NCI-H510A treated with DMSO at 0.1 percent for 48 hours (cell line): ENCODE measurements around the gene SLCO2A1.

Source experiments
- DNase-seq: peaks from one replicate; lab custom pipeline; 2025; lab: John Stamatoyannopoulos, UW

Gene SLCO2A1

DNA sequence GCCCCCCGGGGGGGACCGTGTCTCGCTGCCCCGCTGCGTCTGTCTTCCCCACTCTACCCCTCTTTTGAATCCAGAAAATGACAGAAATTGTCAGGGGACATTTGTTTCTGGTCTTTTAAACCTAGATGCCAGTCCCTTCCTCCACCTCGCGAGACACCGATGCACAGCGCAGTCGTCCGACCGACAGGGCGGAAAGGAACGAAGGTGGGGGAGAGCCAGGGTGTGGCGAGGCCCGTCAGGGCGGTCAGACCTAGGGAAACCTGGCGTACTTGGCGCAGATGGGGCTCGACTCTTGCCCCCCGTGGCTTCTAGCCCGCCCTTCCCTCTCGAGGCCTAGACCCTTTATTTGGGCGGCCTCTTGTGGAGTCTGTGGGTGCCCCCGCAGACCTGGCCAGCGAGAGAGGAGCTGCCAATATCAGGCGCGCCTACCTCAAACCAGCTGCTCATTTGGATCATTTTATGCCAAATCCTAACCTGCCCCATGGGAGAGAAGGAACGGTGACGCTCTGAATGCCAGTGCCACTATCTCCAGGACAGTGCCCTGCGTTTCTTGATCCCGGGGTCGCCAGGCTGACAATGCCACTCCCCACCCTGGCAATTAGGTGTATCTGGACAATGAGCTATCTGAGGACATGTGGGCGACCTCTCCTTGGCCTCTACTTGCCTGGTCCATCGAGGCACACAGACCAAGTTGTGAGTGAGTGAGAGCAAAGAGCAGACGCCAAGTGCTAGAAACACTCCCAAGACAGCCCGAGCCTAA, 133.5 kb downstream of the SLCO2A1 start:
- no peak for DNase-seq

GRCh38 chr3:133895208-133896001, 134.3 kb downstream of the SLCO2A1 start, which contains the start of gene RAB6B:
RAB6B (minus strand) TSS chr3:133895882; CDS start chr3:133895466, 416 bp downstream.
- DNase-seq, result no peak

DNA sequence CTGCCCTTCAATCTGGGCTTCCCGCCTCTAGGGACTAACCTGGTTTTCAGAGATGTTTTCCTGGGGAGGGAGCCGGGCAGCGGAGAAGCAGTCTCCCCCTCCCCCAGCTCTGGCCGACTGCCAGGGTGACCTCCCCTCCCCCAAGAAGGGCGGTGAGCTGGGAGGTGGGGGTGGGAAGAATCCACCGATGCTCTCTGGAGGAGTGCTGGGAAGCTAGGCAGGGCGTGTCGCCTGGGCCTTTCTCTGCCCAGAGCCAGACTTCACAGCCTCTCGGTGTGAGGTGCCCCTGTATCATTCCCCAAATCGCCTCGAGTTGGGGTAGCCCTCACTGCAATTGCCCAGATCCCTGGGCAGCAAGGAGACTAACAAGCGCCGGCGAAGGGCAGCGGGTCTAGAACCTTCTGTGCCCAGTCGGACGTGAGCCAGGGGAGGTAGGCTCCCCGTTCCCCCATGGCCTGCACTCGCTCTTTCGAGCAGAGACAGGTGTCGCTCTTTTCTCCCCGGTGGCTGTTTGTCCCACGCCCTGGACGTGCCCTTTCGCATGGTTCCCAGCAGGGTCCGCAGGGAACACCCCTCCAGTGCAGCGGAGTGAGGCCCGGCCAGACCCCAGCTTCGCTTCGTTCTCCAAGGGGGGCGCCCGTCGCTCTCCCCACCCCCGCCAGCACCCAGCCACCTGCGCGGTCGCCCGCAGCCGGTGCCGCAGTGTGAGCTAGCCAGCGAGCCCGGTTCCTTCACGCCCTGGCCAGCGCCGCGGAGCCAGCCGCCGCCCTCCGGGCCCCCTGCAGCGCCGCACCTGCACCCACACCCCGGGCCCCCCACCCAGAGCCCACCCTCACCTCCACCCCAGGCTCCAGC, 135.1 kb downstream of the SLCO2A1 start:
- no peak for DNase-seq

GRCh38 chr3:133893683-133894352, 135.9 kb downstream of the SLCO2A1 start:
- no peak for DNase-seq

DNA sequence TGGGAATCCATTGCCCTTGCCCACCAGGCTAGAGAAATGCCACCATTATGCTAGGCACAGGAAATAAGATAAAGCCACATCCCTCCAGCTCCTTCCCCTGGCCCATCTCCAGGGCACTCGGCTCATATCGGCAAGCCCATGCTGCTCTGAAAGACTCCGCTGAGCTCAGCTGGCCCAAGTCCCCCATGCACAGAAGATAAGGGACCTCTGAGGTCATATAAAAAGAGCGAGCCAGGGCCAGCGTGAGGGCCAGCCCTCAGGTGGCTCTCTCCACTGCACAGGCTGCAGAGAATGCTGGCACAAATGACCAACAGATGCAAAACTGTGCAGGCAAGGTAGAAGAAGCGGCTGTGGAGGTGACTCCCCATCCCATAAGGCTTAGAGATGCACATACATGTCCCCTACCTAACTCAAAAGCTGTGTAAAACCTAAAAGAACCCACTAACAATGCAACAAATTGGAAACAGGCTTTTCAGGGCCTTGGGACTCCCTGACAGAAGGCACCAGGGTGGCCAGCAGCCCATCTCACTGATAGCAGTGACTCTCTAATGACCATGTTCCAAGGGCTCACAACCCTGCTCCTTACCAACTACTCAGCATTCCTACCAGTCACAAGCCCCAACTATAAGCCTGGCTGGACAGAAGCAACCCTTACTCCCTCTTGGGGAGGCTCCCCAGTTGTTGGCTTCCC, 137.0 kb downstream of the SLCO2A1 start:
- DNase-seq, result no peak

GRCh38 chr3:133891662-133892378, 137.9 kb downstream of the SLCO2A1 start:
- no peak for DNase-seq

DNA sequence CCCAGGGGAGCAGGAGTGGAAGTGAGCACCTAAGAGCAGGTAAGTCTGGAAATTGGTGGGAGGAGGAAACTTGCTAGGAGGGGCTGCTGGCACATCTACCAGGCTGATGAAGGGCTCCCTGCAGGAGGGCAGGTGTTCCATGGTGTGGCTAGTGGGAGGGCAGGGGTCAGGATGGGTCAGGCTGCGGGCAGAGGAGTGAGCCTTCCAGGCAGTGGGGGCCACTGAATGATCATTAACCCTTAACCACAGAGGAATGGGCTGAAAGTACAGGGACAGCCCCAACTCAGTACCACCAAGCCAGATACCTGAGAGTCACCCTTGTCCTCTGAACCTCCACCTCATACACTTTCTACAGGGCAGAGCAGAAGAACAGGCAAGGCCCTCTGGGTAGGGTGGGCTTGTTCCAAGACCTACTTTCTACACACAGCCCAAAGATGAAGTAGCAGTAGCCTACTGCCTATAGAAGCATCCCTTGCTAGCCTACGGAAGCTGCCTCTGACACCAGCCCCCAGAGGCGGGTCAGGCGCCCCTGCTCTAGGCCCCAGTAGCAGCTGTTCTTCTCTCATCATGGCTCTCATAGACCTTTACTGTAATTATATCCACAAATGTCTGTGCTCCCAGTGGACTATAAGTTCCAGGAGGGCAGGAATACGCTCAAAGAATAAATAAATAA, 138.6 kb downstream of the SLCO2A1 start:
- DNase-seq, result no peak

DNA sequence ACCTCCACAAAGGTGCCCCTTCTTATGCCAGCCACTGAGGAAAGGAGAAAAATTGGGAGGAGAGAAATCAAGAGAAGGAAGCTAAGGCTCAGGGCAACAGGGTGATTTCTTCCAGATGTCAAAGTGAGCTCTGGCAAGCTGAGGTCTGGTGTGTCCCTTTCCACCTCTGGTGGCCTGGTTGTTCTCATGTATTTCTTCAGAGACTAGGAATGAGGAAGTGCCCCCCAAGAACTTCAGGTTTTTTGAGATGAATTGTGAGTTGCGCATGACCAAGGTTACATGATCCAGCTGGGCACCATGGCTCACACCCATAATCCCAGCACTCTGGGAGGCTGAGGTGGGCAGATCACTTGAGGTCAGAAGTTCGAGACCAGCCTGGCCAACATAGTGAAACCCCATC, 139.7 kb downstream of the SLCO2A1 start:
- DNase-seq, result no peak

- DNase-seq, result no peak
These were observed 140.9 kb downstream of the SLCO2A1 start for GRCh38 chr3:133888726-133889340.

GRCh38 chr3:133887803-133888703, 141.7 kb downstream of the SLCO2A1 start:
- no peak for DNase-seq

DNA sequence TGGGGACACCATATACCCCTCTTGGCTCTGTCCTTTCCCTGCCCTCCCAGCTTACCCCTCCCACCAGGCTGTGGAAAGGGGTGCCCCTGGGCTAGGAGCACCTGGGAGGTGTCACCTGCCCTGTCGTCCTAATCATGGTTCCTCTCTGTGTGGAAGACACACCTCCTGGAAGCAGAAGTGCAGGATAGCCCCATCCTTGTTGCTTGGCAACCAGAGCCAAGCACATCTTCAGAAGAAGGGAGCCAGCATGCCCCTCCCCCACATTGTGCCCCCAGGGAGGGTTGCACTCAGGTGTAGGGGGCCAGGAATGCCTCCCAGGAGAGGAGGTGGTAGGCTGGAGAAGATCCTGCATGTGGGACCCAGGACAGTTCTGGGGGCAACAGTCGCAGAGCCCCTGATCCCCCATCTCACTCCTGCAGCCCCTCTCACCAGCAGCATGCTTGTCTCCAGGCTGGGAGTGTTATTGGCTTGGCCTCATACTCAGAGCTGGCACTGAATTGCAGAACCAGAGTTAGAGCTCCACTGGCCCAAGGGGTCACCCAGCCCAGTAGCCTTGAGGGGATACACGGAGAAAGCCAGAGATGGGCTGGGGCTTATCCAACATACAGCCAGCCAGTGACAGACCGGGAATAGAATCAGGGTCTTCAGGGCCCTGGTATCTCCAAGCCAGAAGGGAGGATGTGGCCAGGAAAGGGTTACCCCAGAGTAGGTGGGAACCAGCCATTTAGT, 142.5 kb downstream of the SLCO2A1 start:
- no peak for DNase-seq

GRCh38 chr3:133886031-133886722, 143.5 kb downstream of the SLCO2A1 start:
- DNase-seq, result no peak

DNA sequence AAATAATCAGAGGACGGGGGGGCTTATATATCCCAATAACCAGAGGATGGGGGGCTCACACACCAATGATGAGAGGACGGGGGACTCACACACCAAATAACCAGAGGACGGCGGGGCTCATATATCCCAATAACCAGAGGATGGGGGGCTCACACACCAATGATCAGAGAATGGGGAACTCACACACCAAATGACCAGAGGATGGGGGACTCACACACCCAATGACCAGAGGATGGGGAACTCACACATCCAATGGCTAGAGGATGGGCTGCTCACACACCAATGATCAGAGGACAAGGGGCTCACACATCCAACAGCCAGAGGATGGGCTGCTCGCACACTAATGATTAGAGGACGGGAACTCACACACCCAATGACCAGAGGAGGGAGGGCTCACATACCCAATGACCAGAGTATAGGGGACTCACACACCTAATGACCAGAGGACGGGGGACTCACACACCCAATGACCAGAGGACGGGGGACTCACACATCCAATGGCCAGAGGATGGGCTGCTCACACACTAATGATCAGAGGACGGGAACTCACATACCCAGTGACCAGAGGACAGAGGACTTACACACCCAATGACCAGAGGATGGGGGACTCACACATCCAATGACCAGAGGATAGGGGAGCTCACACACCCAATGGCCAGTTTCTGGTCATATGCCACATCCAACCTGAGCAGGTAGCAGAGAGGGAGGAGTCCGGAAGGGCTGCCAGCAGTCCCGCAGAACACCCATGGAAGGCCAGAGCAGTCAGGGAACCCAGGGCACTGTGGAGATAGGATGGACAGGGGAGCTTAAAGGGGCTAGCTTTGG, 144.6 kb downstream of the SLCO2A1 start:
- DNase-seq, result no peak

DNA sequence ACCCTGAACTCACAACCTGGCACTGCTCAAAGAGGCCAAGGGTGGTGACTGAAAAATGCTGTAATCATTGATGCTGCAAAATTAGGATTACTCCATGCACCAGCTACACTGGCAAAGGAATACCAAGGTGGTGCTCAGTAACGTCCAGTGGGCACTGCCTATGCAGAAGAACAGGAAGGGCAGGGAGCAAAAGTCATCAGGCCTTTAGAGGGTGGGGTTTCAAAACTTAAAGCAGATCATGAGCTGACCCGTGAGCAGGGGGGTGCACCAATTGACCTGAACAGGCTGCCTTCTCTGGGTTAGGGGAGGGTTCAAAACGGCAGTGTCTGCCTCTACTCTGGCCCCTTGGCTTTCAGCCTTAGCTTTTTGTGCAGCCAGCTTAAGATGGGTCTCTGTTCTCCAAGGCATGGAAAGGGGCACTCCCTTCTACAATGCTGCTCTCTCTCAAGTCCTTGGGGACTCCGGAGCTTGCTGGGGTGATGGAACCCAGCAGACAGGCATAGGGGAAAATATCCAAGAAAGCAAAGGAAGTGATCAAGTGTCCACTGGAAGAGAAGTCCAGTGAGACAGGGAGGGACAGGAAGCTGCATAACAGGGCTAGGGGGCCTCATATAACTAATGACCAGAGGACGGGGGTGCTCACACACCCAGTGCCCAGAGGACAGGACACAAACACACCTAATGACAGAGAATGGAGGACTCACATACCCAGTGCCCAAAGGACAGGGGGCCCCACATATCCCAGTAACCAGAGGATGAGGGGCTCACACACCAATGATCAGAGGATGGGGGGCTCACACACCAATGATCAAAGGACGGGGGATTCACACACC, 145.5 kb downstream of the SLCO2A1 start:
- no peak for DNase-seq

- DNase-seq, result no peak
These were observed 146.1 kb downstream of the SLCO2A1 start for GRCh38 chr3:133883641-133884040.
